IPS-NIHi11 (cell line): Measurements from ENCODE around the gene SMIM36.
A peak's percentile ranks its signal among the peaks of the same experiment; 100 is the strongest.
"Not testable (repeated sequence)": the region's sequence is repeated elsewhere in the genome, so short reads cannot be mapped to it uniquely, and the experiment has no call there.

Experiments
- DNase-seq: peaks from one replicate; pipeline ENCODE4 v3.0.0; 2012; ENCODE audit warnings: mixed read lengths, low spot score

SMIM36 gene

GRCh38 chr17:55501626-55502025 is 9.6 kb downstream of the SMIM36 start:
- not testable (repeated sequence) for DNase-seq

GRCh38 chr17:55500103-55500502 is 11.1 kb downstream of the SMIM36 start:
- DNase-seq: no peak

GRCh38 chr17:55496094-55496881 is 15.0 kb downstream of the SMIM36 start:
- no peak for DNase-seq

GRCh38 chr17:55495239-55495638 is 16.0 kb downstream of the SMIM36 start:
- DNase-seq: no peak

- peak; percentile 33 for DNase-seq
These were observed 18.4 kb downstream of the SMIM36 start for GRCh38 chr17:55492781-55493341.

- DNase-seq: no peak
These were observed 20.9 kb downstream of the SMIM36 start for GRCh38 chr17:55490376-55490775.

GRCh38 chr17:55487695-55488432 is 23.4 kb downstream of the SMIM36 start:
- DNase-seq: no peak

GRCh38 chr17:55484575-55484974 is 26.7 kb downstream of the SMIM36 start:
- DNase-seq: no peak

- DNase-seq: no peak
These were observed 28.5 kb downstream of the SMIM36 start for GRCh38 chr17:55482591-55483389.

- DNase-seq: no peak
These were observed 30.5 kb downstream of the SMIM36 start for GRCh38 chr17:55480631-55481315.

- no peak for DNase-seq
These were observed 31.3 kb downstream of the SMIM36 start for GRCh38 chr17:55479903-55480302.

GRCh38 chr17:55478971-55479370 is 32.3 kb downstream of the SMIM36 start:
- DNase-seq: no peak

GRCh38 chr17:55466671-55467070 is 44.6 kb downstream of the SMIM36 start:
- DNase-seq: peak; percentile 44

GRCh38 chr17:55465771-55466170 is 45.5 kb downstream of the SMIM36 start:
- not testable (repeated sequence) for DNase-seq

GRCh38 chr17:55463600-55463999 is 47.7 kb downstream of the SMIM36 start:
- no peak for DNase-seq

- DNase-seq: no peak
These were observed 48.5 kb downstream of the SMIM36 start for GRCh38 chr17:55462711-55463110.

GRCh38 chr17:55462234-55462633 is 49.0 kb downstream of the SMIM36 start:
- no peak for DNase-seq

GRCh38 chr17:55458978-55459377 is 52.3 kb downstream of the SMIM36 start:
- DNase-seq: no peak

- no peak for DNase-seq
These were observed 52.9 kb downstream of the SMIM36 start for GRCh38 chr17:55458287-55458900.

GRCh38 chr17:55456307-55457240 is 54.7 kb downstream of the SMIM36 start:
- DNase-seq: no peak
